H1 (cell line): ENCODE measurements around the gene CCBE1. TPM values are rescaled to one million over a fixed set of nuclear protein-coding genes. Genes with fewer than 3 reads are reported as not detected.

Source experiments
- BCL11A ChIP-seq, 2 experiments: IDR thresholded peaks; one replicate each; pipeline ENCODE4 v1.6.1; 2011; ENCODE audit warnings: low read depth in 2 of 2, low read length in 2 of 2, mild to moderate bottlenecking in 2 of 2
- BRCA1 ChIP-seq: IDR thresholded peaks from 2 replicates; pipeline ENCODE4 v1.6.1; 2012; ENCODE audit warnings: low read depth, low read length, improper control_type of control experiment
- JUND ChIP-seq: IDR thresholded peaks from 2 replicates; pipeline ENCODE4 v1.6.1; 2011; ENCODE audit warnings: mild to moderate bottlenecking, improper control_type of control experiment, low read length
- polyA plus RNA-seq, 7 experiments: library from polyadenylated mRNA; depleted of rRNA in 3 of 7; stranded (reverse) in 5 of 7; unstranded in 2 of 7; fragments of >200 nt in 5 of 7; fragments of 200-250 nt in 2 of 7; gene quantifications; 1 replicate in 5 of 7; 2 replicates in 1 of 7; 4 replicates in 1 of 7; pipeline versions ENCODE4 v1.2.1 to v1.2.3, GENCODE V29; 2011 to 2013; ENCODE audit warnings: missing spikeins in 2 of 7, mixed read lengths in 2 of 7
- total RNA-seq: library from RNA; stranded (reverse); fragmentation: NEBNext Ultra II Directional; extraction: Animal tissue kit (Norgen Biotek cat#: 25700); gene quantifications from 2 replicates; pipeline ENCODE4 v1.2.1, GENCODE V29; 2021
- TF ChIP-seq, protein P1 (sequence below): IDR thresholded peaks from 2 replicates; pipeline ENCODE4 v1.6.1; 2012; ENCODE audit warnings: low read length, inconsistent platforms

CCBE1 gene
- total and polyA plus RNA-seq, 2 of the 8 experiments (the other 6 are each of a cell fraction or from before 2014, with no cell fraction given): 2.1 to 2.6 TPM

DNA sequence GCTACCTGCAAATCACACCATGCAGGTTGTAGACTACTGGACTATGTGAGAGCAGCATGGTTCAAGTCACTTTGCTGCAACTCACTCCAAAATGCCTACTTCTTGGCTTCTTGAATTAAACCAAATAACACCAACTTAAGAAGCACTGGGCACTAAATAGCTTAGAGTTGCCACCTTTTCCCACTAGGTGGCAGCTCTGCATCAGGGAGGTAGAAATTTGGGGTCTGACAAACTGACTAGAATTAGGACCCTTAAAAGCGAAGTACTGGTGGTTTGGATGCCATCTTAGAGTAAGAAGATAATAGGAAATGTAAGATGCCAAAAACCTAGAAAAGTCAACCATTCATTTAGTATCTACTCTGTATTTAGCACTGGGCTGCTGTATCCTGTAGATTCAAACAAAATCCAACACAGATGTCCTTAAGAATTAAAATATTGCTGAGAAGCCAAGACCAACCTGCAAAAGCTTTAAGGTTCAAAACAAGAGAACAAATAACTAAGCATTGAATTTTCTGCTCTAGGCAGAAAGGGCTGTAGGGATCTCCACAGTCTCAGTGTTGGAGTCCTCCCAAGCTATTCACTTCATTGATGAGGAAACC lies 65.5 kb downstream of the CCBE1 start (continued):
- TF ChIP-seq BCL11A (IDR thresholded peaks at IDR 0.05; ENCODE audit: low read depth in 2 of 2, low read length in 2 of 2) (no peak), JUND (no peak), BRCA1 (no peak)
- TF ChIP-seq, protein P1, sequence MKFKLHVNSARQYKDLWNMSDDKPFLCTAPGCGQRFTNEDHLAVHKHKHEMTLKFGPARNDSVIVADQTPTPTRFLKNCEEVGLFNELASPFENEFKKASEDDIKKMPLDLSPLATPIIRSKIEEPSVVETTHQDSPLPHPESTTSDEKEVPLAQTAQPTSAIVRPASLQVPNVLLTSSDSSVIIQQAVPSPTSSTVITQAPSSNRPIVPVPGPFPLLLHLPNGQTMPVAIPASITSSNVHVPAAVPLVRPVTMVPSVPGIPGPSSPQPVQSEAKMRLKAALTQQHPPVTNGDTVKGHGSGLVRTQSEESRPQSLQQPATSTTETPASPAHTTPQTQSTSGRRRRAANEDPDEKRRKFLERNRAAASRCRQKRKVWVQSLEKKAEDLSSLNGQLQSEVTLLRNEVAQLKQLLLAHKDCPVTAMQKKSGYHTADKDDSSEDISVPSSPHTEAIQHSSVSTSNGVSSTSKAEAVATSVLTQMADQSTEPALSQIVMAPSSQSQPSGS: no peak
- TF ChIP-seq, all 59 proteins: peak for 2
